Skeletal muscle satellite cell (primary cell): ENCODE data around the gene FHIT.

ENCODE experiments used
- H3K27me3 ChIP-seq: 2 replicates; pipeline ENCODE4 v1.7.0; 2013; ENCODE audit warnings: low read length; ENCODE audit not compliant: control insufficient read depth, insufficient read depth
- H3K36me3 ChIP-seq: 2 replicates; pipeline ENCODE4 v1.7.0; 2013; ENCODE audit warnings: mild to moderate bottlenecking, control low read depth, low read length; ENCODE audit not compliant: insufficient read depth
- H3K4me1 ChIP-seq: 2 replicates; pipeline ENCODE4 v1.7.0; 2013; ENCODE audit warnings: low read length; ENCODE audit not compliant: control insufficient read depth, insufficient read depth
- H3K4me2 ChIP-seq: 2 replicates; pipeline ENCODE4 v1.7.0; 2013; ENCODE audit warnings: mild to moderate bottlenecking, low read length
- H3K4me3 ChIP-seq: 2 replicates; pipeline ENCODE4 v1.7.0; 2013; ENCODE audit warnings: low read length
- H3K9ac ChIP-seq: 2 replicates; pipeline ENCODE4 v1.7.0; 2013; ENCODE audit warnings: mild to moderate bottlenecking, low read depth, low read length, moderate library complexity
- H3K9me3 ChIP-seq: replicated peaks from 2 replicates; pipeline ENCODE4 v1.7.0; 2013; ENCODE audit warnings: mild to moderate bottlenecking, control low read depth, low read length

The FHIT gene

DNA sequence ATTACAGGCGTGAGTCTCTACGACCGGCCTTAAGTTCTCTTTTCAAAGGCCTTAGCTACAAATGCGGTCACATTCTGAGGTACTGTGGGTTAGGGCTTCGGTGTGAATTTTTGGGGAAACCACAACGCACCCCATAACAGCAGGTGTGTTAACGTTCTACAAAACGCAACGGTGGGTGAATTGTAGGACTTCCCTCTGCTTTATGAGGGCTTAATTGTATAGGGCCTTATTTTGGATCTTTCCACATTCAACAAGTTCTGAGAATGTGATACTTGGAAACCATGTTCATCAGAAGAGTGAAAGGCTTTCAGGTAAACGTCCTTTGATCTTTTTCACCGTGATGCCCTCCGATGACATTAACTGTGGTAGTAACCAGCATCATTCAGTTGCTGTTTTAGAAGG, 1202.8 kb downstream of the FHIT start:
- no peak overlapping the region for H3K9ac ChIP-seq
- peaks cover 4% of the 10 kb centered on the region for H3K4me1 ChIP-seq
- H3K27me3 ChIP-seq: no peaks in the 10 kb centered on the region
- H3K4me2 ChIP-seq: no peak overlapping the region
- H3K9me3 ChIP-seq: no peaks in the 10 kb centered on the region
- no peaks in the 10 kb centered on the region for H3K36me3 ChIP-seq
- no peak overlapping the region for H3K4me3 ChIP-seq

DNA sequence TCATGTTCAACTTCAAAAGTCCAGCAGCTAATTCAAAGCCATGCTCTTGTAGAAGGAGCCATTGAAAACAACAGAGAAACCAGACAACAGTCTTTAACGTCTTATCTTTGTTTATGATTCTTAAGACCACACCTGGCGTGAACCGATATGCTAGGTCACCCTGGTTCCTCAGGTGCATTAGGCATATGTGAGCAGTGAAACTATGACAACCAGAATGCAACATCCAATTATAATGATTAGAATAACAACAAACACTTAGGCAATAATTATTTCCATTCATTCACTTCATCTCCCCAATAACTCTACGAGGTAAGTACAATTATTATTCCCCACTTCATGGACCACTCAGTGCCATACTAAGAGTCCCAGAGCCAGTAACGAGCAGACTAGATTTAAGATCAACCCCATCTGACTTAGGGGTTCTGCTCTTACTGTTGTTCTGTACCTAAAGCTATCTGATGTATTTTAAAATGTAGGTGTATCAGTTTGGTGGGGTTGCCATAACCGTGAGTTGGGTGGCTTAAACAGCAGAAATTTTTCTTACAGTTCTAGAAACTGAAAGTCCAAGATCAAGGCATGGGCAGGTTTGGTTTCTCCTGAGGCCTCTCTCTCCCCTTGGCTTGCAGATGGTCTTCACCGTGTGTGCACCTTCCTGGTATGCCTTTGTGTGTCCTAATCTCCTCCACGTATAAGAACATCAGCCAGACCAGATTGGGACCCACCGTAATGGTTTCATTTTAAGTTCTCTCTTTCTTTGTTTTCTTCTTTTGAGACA, 1203.6 kb downstream of the FHIT start:
- Histone ChIP-seq H3K4me1 (no peaks in the 10 kb centered on the region), H3K9me3 (no peaks in the 10 kb centered on the region), H3K36me3 (no peaks in the 10 kb centered on the region), H3K9ac (no peak overlapping the region), H3K4me2 (no peak overlapping the region), H3K4me3 (no peak overlapping the region), H3K27me3 (no peaks in the 10 kb centered on the region)

- no peak overlapping the region for H3K4me3 ChIP-seq
- no peaks in the 10 kb centered on the region for H3K36me3 ChIP-seq
- H3K4me2 ChIP-seq: no peak overlapping the region
- H3K27me3 ChIP-seq: no peaks in the 10 kb centered on the region
- no peak overlapping the region for H3K9ac ChIP-seq
- no peaks in the 10 kb centered on the region for H3K4me1 ChIP-seq
- H3K9me3 ChIP-seq: no peaks in the 10 kb centered on the region
These were observed 1205.0 kb downstream of the FHIT start for GRCh38 chr3:60046210-60046609.

GRCh38 chr3:60045686-60046085, 1205.6 kb downstream of the FHIT start:
- Histone ChIP-seq H3K36me3 (no peaks in the 10 kb centered on the region), H3K9ac (no peak overlapping the region), H3K4me1 (no peaks in the 10 kb centered on the region), H3K27me3 (no peaks in the 10 kb centered on the region), H3K9me3 (no peaks in the 10 kb centered on the region), H3K4me3 (no peak overlapping the region), H3K4me2 (no peak overlapping the region)

GRCh38 chr3:60036803-60037202, 1214.4 kb downstream of the FHIT start:
- Histone ChIP-seq H3K4me1 (no peaks in the 10 kb centered on the region), H3K27me3 (no peaks in the 10 kb centered on the region), H3K36me3 (no peaks in the 10 kb centered on the region), H3K4me2 (no peak overlapping the region), H3K4me3 (no peak overlapping the region), H3K9ac (no peak overlapping the region), H3K9me3 (no peaks in the 10 kb centered on the region)

GRCh38 chr3:60033901-60034453, 1217.3 kb downstream of the FHIT start:
- no peak overlapping the region for H3K4me2 ChIP-seq
- H3K9ac ChIP-seq: no peak overlapping the region
- H3K27me3 ChIP-seq: no peaks in the 10 kb centered on the region
- H3K9me3 ChIP-seq: no peaks in the 10 kb centered on the region
- no peaks in the 10 kb centered on the region for H3K4me1 ChIP-seq
- no peak overlapping the region for H3K4me3 ChIP-seq
- H3K36me3 ChIP-seq: no peaks in the 10 kb centered on the region

DNA sequence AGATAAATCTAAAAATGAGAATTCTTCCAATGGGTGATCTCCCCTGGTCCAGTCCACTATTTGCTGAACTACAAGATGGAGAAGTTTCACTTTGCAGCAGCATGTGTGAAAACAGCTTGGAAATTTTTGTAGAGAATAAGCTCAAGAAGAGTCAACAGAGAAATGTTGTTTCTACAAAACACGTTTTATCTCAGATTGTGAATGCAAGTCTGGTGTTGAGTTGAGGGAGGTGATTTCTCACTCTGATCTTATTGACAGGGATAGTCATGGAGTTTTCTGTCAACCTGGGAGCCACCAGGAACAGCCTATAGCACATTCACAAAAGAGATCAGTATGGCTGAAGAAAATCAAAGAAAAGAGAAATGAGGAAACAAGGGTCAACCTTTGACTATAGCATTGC, 1220.3 kb downstream of the FHIT start:
- Histone ChIP-seq H3K4me1 (no peaks in the 10 kb centered on the region), H3K27me3 (no peaks in the 10 kb centered on the region), H3K36me3 (no peaks in the 10 kb centered on the region), H3K4me2 (no peak overlapping the region), H3K4me3 (no peak overlapping the region), H3K9me3 (no peaks in the 10 kb centered on the region), H3K9ac (no peak overlapping the region)

- Histone ChIP-seq H3K4me1 (no peaks in the 10 kb centered on the region), H3K9ac (no peak overlapping the region), H3K27me3 (no peaks in the 10 kb centered on the region), H3K4me2 (no peak overlapping the region), H3K4me3 (no peak overlapping the region), H3K36me3 (no peaks in the 10 kb centered on the region), H3K9me3 (no peaks in the 10 kb centered on the region)
These were observed 1223.0 kb downstream of the FHIT start for GRCh38 chr3:60028233-60028632.

GRCh38 chr3:60027335-60027734, 1223.9 kb downstream of the FHIT start:
- no peaks in the 10 kb centered on the region for H3K9me3 ChIP-seq
- no peak overlapping the region for H3K9ac ChIP-seq
- H3K4me3 ChIP-seq: no peak overlapping the region
- H3K27me3 ChIP-seq: no peaks in the 10 kb centered on the region
- H3K4me1 ChIP-seq: no peaks in the 10 kb centered on the region
- H3K36me3 ChIP-seq: no peaks in the 10 kb centered on the region
- H3K4me2 ChIP-seq: no peak overlapping the region

DNA sequence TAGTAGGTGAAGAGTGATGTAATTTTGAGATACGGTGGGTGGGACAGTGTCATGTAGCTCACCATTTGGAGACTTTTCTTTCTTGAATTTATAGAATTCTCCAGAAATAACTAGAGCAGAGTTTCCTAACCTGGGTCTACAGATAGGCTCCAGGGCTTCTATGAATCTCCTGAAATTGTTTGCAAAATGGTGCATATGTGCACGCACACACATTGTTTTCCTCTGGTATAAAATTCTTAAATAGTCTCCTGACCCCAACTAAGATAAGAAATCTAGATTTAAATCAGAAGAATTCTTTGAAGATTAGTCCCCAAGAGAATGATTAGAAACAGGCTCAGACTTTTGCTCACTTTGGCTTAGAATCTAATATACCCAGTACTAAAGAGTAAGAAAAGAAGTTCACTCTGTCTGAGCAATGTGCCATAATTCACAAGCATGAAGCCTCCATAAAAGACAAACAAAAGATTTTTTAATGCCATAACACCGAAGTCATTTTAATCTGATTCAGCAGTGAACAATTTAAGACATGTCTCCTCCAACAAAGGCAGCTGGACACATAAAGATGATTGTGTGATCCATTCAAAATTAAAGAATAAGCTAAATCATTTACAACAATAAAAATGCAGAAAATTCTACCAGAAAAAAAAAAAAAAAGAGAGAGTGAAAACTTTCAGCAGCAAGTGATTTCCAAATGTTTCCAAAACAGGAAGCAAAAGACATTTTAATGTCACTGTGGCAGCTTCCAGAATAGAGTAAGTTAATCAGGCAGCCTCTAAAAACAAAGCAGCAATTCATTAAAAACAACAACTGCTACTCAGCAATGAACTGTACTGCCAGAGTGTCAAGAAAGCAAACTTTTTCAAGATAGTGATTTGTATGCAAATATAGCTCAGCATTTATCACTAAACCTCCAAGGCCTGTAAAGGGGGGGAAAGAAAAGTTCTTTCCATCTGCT, 1225.9 kb downstream of the FHIT start:
- no peaks in the 10 kb centered on the region for H3K9me3 ChIP-seq
- no peaks in the 10 kb centered on the region for H3K27me3 ChIP-seq
- no peaks in the 10 kb centered on the region for H3K36me3 ChIP-seq
- no peaks in the 10 kb centered on the region for H3K4me1 ChIP-seq
- H3K9ac ChIP-seq: no peak overlapping the region
- H3K4me3 ChIP-seq: no peak overlapping the region
- no peak overlapping the region for H3K4me2 ChIP-seq

GRCh38 chr3:60024400-60024799, 1226.9 kb downstream of the FHIT start:
- H3K4me1 ChIP-seq: no peaks in the 10 kb centered on the region

More at GRCh38 chr3:60024400-60024799, 1226.9 kb downstream of the FHIT start:
- H3K27me3 ChIP-seq: no peaks in the 10 kb centered on the region
- no peak overlapping the region for H3K4me2 ChIP-seq
- no peak overlapping the region for H3K9ac ChIP-seq
- no peaks in the 10 kb centered on the region for H3K36me3 ChIP-seq
- no peaks in the 10 kb centered on the region for H3K9me3 ChIP-seq
- H3K4me3 ChIP-seq: no peak overlapping the region
